ENCODE data around the gene ASPG. TPM values are rescaled to one million over a fixed set of nuclear protein-coding genes. Genes with fewer than 3 reads are reported as not detected.
A peak's percentile ranks its signal among the peaks of the same experiment; 100 is the strongest.

The ASPG gene
- polyA plus RNA-seq, 1 donor from 2014 or later: not detected

DNA sequence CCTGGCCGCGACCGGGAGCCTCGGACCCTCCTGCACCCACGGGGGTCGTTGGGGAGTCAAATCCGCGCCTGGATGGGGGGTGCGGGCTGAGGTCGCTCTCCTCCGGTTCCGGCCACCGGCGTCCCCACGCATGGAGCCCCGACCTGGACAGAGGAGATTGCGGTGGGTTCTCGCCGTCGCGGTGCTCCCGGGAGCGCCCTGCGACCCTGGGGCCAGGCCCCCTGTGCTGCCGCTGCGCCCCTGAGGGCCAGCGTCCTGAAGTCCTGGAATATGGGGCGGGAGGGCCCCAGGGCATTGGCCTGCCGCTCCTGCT, 345 bp downstream of the ASPG start:
- no peaks in the 10 kb centered on the region for H3K4me1 Mint-ChIP-seq
- H3K27ac Mint-ChIP-seq: peak overlapping the region in 1 of 3 donors; percentile 10
- peaks cover 2% of the 10 kb centered on the region for H3K36me3 Mint-ChIP-seq
- no peaks in the 10 kb centered on the region for H3K9me3 Mint-ChIP-seq
- H3K27me3 Mint-ChIP-seq: peaks cover 10% of the 10 kb centered on the region
- no peak overlapping the region for H3K4me3 Mint-ChIP-seq

DNA sequence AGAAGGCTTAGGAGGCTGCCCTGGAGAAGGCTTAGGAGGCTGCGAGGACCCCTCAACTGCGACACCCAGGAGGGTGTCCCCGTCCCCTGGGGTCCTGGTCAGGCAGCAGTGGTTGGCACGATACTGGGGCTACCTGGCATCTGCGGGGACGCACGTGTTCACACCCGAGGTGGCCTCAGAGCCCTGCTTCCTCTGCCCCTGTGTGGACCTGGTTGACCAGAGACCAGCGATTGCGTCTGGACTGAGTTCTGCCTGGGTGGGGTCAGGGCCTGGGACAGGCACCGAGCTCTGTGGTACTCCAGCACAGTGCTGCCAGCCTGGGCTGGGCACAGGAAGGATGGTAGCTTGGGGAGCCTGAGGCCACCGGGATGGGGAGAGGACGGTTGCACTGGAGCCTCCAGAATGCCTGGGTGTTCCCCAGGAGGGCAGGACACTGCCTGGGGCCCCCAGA, 735 bp downstream of the ASPG start:
- Mint-ChIP-seq H3K27ac (peak overlapping the region in 1 of 3 donors; percentile 10), H3K9me3 (no peaks in the 10 kb centered on the region), H3K4me1 (no peaks in the 10 kb centered on the region), H3K4me3 (no peak overlapping the region), H3K36me3 (peaks cover 2% of the 10 kb centered on the region), H3K27me3 (peaks cover 10% of the 10 kb centered on the region)

GRCh38 chr14:104086661-104087461, 1.4 kb downstream of the ASPG start:
- H3K4me1 Mint-ChIP-seq: no peaks in the 10 kb centered on the region
- peaks cover 10% of the 10 kb centered on the region for H3K27me3 Mint-ChIP-seq
- no peaks in the 10 kb centered on the region for H3K9me3 Mint-ChIP-seq
- H3K4me3 Mint-ChIP-seq: no peak overlapping the region
- H3K27ac Mint-ChIP-seq: no peak overlapping the region
- peaks cover 2% of the 10 kb centered on the region for H3K36me3 Mint-ChIP-seq

GRCh38 chr14:104087505-104087904, 2.0 kb downstream of the ASPG start:
- H3K9me3 Mint-ChIP-seq: no peaks in the 10 kb centered on the region
- peaks cover 10% of the 10 kb centered on the region for H3K27me3 Mint-ChIP-seq
- no peaks in the 10 kb centered on the region for H3K36me3 Mint-ChIP-seq
- no peak overlapping the region for H3K27ac Mint-ChIP-seq
- no peak overlapping the region for H3K4me3 Mint-ChIP-seq
- H3K4me1 Mint-ChIP-seq: no peaks in the 10 kb centered on the region

DNA sequence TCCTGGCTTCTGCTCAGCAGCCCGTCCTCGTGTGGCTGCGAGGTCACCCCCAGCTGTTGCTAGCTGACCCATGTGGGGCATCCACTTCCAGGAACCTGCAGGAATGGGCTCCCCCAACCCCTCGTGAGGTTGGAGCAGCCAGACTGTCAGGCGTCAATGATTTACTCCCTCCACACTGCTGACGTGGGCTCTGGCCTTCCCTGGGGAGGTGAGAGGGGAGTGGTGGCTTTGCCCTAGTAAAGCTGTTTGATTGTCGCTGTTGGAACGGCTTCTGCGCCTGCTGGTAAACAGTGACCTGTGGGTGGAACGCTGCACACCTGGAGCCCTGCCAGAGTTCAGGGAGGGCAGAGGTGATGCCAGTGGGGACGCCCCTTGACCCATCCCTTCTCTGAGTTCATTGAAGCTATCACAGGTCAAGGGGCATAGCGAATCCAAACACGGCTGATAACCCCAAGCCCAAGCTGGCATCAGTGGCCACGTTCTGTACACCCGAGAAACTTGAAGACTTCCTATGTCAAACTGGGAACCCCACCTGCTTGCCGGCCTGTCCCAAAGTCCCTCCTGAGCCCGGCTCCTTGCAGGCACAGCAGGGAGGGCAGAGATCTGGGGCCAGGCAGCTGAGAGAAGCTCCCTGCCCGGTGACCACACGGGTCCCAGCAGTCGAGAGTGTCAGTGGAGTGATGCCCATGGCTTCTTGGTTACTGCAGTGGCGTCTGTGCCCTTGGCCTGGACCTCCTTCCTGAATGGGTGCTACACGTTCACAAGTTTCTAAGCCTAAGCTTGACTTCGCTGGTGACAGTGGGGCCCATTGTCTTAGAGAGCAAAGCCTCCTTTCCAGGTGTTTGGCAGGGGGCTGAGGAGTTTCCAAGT, 2.7 kb downstream of the ASPG start:
- no peaks in the 10 kb centered on the region for H3K9me3 Mint-ChIP-seq
- no peak overlapping the region for H3K4me3 Mint-ChIP-seq
- H3K4me1 Mint-ChIP-seq: no peaks in the 10 kb centered on the region
- no peak overlapping the region for H3K27ac Mint-ChIP-seq
- H3K27me3 Mint-ChIP-seq: peaks cover 10% of the 10 kb centered on the region
- no peaks in the 10 kb centered on the region for H3K36me3 Mint-ChIP-seq

DNA sequence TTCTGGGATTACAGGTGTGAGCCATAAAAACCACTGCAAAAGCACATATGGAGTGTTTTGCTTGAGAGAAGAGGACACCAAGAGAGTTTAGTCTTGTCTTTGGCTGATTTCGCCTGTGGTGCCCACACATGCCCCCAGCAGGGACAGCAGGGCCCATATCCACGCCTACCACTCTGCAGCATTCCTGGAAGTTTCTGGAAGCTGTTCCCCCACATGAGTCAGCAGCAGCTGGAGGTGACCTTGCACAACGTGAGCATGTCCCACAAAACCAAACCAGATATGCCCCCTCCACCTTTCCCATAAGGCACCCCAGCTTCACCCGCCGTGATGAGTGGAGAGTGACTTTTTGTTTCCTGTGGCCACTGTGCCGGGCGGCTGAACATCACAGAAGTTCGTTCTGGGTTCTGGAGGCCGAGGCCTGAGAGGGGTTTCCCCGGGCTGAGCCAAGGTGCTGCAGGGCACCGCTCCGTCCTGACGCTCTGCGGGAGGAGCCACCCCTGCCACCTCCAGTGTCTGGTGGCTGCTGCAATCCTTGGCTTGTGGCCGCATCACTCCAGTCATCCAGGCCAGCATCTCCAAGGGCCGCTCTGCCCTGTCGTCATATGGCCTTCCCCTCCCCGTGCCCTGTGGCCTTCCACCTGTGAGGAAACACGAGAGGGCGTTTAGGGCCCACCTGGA, 4.7 kb downstream of the ASPG start:
- no peak overlapping the region for H3K27ac Mint-ChIP-seq
- no peaks in the 10 kb centered on the region for H3K36me3 Mint-ChIP-seq
- peaks cover 5% of the 10 kb centered on the region for H3K27me3 Mint-ChIP-seq
- no peaks in the 10 kb centered on the region for H3K9me3 Mint-ChIP-seq
- H3K4me3 Mint-ChIP-seq: peak overlapping the region in 1 of 4 donors; percentile 17
- no peaks in the 10 kb centered on the region for H3K4me1 Mint-ChIP-seq

DNA sequence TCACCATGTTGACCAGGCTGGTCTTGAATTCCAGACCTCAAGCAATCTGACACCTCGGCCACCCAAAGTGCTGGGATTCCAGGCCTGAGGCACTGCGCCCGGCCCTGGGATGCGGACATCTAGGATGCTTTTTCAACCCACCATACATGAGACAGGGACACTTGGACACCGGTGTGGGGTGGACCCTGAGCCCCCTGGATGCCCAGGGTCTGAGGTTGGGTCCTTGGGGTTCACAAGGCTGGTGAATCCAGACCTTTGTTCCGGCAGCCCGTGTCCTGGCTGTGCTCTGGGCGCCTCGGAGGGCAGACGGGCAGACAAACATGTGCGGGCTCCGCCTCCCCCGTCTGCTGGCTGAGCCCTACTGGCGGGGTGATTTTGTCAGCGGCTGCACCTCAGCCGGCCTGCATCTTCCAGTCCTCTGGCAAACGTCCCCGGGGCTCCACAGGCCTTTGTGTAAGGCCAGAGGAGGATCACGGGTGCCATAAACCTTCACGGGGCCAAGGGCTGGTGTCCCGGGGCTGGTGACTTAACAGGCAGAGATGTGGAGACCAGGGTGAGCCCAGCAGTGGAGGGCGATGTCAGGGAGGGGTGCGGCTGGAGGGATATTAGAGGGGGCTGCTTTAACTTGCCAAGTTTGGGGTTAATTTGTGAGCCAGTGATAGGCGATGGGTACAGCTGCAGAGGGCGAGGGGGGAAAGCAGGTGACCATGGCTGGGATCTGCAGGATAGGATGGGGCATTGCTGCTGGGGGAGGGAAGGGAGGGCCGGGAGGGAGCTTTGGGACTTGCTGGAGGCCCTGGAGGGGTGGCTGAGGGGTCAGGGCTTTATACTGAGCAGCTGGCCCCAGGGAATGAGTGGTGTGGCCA, 5.8 kb downstream of the ASPG start:
- Mint-ChIP-seq H3K27ac (no peak overlapping the region), H3K36me3 (no peaks in the 10 kb centered on the region), H3K4me1 (peaks cover 0 to 2% (median 0%) of the 10 kb centered on the region in 3 donors), H3K9me3 (no peaks in the 10 kb centered on the region), H3K4me3 (no peak overlapping the region), H3K27me3 (peaks cover 7% of the 10 kb centered on the region)

DNA sequence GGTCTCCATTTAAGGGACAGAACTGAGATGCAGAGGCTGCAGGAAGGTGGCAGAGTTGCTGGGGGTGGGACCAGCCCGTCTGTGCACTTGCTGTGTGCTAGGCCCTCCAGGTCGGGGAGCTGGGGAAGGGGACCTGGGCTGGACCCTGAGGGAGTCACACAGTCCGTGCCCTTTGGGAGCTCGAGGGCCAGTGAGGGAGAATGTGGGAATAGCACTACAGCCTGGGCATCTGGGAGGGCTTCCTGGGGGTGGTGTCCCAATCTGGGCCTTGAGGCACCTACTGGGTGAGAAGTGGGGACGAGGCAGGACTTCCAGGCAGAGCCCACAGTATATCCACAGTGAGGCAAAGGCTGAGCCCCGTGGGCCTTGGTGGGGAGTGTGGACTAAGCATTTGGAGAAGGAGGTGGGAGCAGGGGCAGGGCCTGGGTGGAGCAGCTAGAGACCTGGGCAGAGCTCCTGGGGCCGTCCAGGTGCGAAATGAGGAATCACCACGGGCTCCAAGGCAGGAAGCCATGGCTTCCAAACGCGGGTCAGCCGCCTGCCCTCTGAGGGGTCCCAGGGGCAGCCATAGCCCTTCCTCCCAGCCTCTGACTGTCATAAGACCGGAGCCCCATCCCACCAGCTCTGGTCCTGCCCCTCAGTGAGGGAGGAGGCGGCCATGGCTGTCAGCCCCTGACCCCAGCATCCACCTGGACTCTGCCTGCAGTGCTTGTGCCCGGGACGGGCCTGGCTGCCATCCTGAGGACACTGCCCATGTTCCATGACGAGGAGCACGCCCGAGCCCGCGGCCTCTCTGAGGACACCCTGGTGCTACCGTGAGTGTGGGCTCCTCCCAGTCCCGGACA, 6.6 kb downstream of the ASPG start:
- no peak overlapping the region for H3K4me3 Mint-ChIP-seq
- peaks cover 0 to 2% (median 0%) of the 10 kb centered on the region in 3 donors for H3K4me1 Mint-ChIP-seq
- H3K27ac Mint-ChIP-seq: no peak overlapping the region
- H3K36me3 Mint-ChIP-seq: no peaks in the 10 kb centered on the region
- peaks cover 3% of the 10 kb centered on the region for H3K27me3 Mint-ChIP-seq
- no peaks in the 10 kb centered on the region for H3K9me3 Mint-ChIP-seq

- no peaks in the 10 kb centered on the region for H3K9me3 Mint-ChIP-seq
- no peak overlapping the region for H3K4me3 Mint-ChIP-seq
- H3K4me1 Mint-ChIP-seq: peaks cover 0 to 2% (median 0%) of the 10 kb centered on the region in 3 donors
- H3K27ac Mint-ChIP-seq: no peak overlapping the region
- H3K27me3 Mint-ChIP-seq: peaks cover 1% of the 10 kb centered on the region
- no peaks in the 10 kb centered on the region for H3K36me3 Mint-ChIP-seq
Measured at GRCh38 chr14:104092931-104093365, 7.4 kb downstream of the ASPG start.

DNA sequence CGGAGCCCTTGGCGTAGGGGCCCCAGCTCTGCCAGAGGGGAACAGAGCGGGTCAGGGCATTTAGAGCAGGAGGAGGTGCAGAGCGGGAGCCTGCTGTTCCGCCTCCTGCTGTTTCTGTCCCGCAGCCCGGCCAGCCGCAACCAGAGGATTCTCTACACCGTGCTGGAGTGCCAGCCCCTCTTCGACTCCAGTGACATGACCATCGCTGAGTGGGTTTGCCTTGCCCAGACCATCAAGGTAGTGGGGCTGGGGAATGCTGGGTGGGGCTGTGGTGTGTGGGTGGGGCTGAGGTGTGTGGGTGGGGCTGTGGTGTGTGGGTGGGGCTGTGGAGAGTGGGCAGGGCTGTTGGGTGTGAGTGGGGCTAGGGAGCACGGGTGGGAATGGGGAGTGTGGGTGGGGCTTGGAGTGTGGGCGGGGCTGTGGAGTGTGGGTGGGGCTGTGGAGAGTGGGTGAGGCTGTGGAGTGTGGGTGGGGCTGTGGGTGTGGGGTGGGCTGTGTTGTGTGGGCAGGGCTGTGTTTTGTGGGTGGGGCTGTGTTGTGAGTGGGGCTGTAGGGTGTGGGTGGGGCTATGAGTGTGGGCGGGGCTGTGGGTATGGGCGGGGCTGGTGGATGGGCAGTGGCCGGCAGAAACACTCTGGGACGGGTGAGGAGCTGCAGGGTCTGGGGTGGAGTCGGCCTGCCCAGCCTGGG, 8.0 kb downstream of the ASPG start:
- Mint-ChIP-seq H3K36me3 (no peaks in the 10 kb centered on the region), H3K27me3 (peaks cover 1% of the 10 kb centered on the region), H3K9me3 (no peaks in the 10 kb centered on the region), H3K4me1 (peaks cover 0 to 2% (median 0%) of the 10 kb centered on the region in 3 donors), H3K4me3 (no peak overlapping the region), H3K27ac (no peak overlapping the region)

DNA sequence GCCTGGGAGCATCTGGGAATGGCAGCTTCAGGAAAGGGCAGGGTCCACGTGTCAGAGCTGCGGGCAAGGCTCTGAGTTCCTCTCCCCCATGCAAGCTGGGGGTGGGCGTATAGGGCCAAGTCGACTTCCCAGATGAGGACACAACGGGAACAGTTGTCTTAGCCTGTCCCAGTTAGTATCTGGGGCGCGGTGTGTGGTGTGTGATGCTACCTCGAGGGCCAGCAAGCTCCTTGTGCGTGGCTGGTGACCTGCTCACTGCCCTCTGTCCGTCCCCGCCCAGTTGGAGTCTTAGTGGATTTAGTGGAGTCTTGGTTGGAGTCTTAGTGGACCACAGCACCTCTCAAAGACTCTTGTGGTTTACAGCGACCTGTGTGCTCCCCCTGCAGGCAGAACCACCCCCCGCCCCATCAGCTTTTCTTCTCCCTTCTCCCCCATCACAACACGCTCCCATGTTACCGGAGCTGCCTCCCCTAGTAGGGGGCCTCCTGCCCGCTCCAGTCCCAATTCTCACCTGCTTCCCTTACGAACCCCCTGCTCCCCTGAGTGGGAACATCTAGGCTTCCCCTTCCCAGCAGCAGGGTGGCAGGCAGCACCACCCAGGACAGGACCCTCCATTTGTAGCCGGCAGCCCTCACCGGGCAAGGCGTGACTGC, 8.7 kb downstream of the ASPG start:
- no peak overlapping the region for H3K27ac Mint-ChIP-seq
- peak overlapping the region in 1 of 4 donors; percentile 20 for H3K4me3 Mint-ChIP-seq

GRCh38 chr14:104094709-104095425, 9.4 kb downstream of the ASPG start:
- Mint-ChIP-seq H3K9me3 (no peaks in the 10 kb centered on the region), H3K27ac (peak overlapping the region in 1 of 3 donors; percentile 31), H3K36me3 (no peaks in the 10 kb centered on the region), H3K27me3 (peaks cover 1% of the 10 kb centered on the region), H3K4me1 (peaks cover 0 to 2% (median 0%) of the 10 kb centered on the region in 3 donors), H3K4me3 (peak overlapping the region in 1 of 4 donors; percentile 20)

More for the DNA sequence above, 8.7 kb downstream of the ASPG start:
- Mint-ChIP-seq H3K36me3 (no peaks in the 10 kb centered on the region), H3K4me1 (peaks cover 0 to 2% (median 0%) of the 10 kb centered on the region in 3 donors), H3K9me3 (no peaks in the 10 kb centered on the region), H3K27me3 (peaks cover 1% of the 10 kb centered on the region)
